ENCODE data around the gene MRPL45.

Gene MRPL45

DNA sequence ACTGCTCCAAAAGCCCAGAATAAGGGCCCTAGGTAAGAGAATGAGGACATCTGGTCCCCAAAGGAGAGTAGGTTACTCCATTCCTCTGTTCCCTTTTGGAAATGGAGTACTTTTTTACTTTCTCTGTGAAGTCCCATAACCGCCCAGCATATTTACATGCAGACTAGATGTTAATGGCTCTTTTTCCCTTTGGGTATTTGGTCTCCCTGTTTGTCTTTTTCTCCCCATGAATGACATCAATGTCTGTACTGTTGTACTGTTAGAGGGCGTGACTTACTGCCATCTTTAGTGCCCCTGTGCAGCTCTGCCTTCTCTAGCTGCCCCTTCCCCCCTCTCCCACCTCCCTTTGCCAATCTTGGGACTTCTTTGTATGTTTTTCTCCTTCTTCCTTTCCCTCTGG lies 27.8 kb downstream of the MRPL45 start:
- no peak overlapping the region for H3K27ac ChIP-seq (ENCODE audit: low read depth, low read length)
- no peaks in the 10 kb centered on the region for H3K27me3 ChIP-seq (ENCODE audit: control insufficient read depth in 1 of 2, insufficient read depth in 2 of 2, low read length in 2 of 2)
- H3K36me3 ChIP-seq (ENCODE audit: control insufficient read depth in 1 of 2, insufficient read depth in 2 of 2, low read length in 2 of 2), result peaks cover 4 to 21% of the 10 kb centered on the region in 2 donors
- H3K4me3 ChIP-seq (ENCODE audit: low read depth in 1 of 2, low read length in 2 of 2), result no peak overlapping the region
- no peaks in the 10 kb centered on the region for H3K9me3 ChIP-seq (ENCODE audit: control insufficient read depth in 1 of 2, low read length in 2 of 2)
- H3K4me1 ChIP-seq (ENCODE audit: control insufficient read depth in 1 of 2, insufficient read depth in 2 of 2, low read length in 2 of 2), result peaks cover 5 to 10% of the 10 kb centered on the region in 2 donors
- H3K9ac ChIP-seq (ENCODE audit: low read depth in 1 of 2, low read length in 2 of 2), result no peak overlapping the region

DNA sequence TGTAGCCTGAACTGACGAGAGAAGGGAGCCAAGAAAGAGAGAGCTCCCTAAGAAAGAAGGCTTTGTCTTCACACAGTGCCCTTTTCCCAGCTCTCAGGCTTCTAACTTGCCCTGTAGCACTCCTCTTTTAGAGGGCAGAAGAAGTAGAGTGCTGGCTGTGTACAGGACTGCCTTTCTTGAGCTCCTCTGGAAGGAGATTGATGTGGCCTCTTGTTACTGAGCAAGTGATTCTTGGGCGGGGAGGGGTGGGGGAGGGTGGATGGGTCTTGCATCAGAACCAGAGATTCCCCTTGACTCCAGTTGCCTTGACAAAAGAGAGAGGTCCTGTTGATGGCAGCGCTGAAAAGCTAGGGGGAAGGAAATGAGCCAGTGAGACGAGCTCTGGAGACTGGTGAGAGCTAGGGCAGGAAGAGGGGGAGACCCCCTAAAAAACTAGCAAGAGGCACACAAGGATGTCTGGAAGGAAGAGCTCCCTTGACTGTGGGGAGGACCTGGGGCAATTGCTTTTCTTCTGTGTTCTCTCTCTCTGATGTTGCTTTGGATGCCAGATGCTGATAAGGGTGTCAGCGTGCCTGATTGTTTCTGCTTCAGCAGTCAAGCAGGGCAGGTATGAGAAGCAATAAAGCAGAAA lies 28.4 kb downstream of the MRPL45 start:
- Histone ChIP-seq H3K36me3 (ENCODE audit: control insufficient read depth in 1 of 2, insufficient read depth in 2 of 2, low read length in 2 of 2) (peaks cover 4 to 19% of the 10 kb centered on the region in 2 donors), H3K9me3 (ENCODE audit: control insufficient read depth in 1 of 2, low read length in 2 of 2) (no peaks in the 10 kb centered on the region), H3K4me3 (ENCODE audit: low read depth in 1 of 2, low read length in 2 of 2) (no peak overlapping the region), H3K27ac (ENCODE audit: low read depth, low read length) (no peak overlapping the region), H3K4me1 (ENCODE audit: control insufficient read depth in 1 of 2, insufficient read depth in 2 of 2, low read length in 2 of 2) (peaks cover 5 to 10% of the 10 kb centered on the region in 2 donors), H3K27me3 (ENCODE audit: control insufficient read depth in 1 of 2, insufficient read depth in 2 of 2, low read length in 2 of 2) (no peaks in the 10 kb centered on the region), H3K9ac (ENCODE audit: low read depth in 1 of 2, low read length in 2 of 2) (no peak overlapping the region)

DNA sequence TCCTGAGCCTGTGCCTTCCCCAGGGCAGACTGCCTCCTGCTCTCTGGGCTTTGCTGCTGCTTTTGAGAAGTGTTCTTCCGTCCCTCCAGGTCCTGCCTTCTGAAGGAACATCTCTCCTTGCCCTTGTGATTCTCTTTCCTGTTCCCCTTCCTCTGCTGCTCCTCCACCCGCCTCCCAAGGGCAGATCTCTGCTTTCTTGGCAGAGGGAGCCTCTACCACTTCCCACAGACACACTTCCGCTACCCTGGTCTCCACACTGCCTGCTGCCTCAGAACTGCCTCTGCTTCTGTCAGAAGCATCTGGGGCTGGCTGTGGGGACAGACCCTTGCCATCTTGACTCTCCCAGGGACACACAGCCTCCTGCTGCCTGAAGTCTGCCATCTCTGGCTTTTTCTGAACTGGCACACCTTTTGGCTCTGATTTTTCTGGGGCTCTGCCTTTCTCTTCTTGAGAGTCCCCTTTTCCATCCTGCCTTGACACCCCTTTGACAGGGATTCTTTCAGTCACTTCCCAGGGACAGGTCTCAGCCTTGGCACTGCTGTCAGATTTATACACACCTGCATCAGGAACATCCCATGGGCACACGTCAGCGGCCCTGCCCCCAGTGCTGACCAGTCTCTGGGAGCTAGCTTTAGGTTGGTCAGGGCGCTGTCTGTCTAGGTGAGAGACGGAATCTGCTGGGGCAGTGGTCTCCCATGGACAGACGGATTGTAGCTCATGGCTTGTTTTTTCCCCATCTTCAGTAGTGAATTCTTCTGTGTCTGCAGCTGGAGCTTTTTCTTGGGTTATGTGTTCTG lies 30.2 kb downstream of the MRPL45 start:
- Histone ChIP-seq H3K27ac (ENCODE audit: low read depth, low read length) (no peak overlapping the region), H3K9me3 (ENCODE audit: control insufficient read depth in 1 of 2, low read length in 2 of 2) (no peaks in the 10 kb centered on the region), H3K36me3 (ENCODE audit: control insufficient read depth in 1 of 2, insufficient read depth in 2 of 2, low read length in 2 of 2) (peaks cover 0 to 11% of the 10 kb centered on the region in 2 donors), H3K27me3 (ENCODE audit: control insufficient read depth in 1 of 2, insufficient read depth in 2 of 2, low read length in 2 of 2) (no peaks in the 10 kb centered on the region), H3K4me1 (ENCODE audit: control insufficient read depth in 1 of 2, insufficient read depth in 2 of 2, low read length in 2 of 2) (peaks cover 5 to 10% of the 10 kb centered on the region in 2 donors), H3K9ac (ENCODE audit: low read depth in 1 of 2, low read length in 2 of 2) (no peak overlapping the region), H3K4me3 (ENCODE audit: low read depth in 1 of 2, low read length in 2 of 2) (no peak overlapping the region)

DNA sequence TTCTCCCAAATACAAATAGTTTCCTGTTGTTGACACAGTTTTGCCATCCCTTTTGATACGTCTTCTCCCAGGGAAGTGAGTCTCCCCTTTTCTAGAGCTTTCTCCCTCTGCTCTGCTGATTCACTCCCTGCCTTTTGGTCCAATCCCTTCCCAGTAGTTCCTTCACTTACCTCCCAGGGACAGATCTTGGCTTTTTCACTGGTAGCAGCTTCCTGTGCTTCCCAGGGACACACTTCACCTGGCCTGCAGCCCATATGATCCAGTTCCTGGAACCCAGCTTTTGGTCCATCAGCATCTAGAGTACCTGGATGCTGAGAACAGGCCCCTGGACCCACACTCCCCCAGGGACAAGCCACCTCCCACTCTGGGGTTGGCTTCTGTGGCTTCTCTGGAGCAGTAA lies 31.0 kb downstream of the MRPL45 start:
- Histone ChIP-seq H3K4me1 (ENCODE audit: control insufficient read depth in 1 of 2, insufficient read depth in 2 of 2, low read length in 2 of 2) (peaks cover 5 to 10% of the 10 kb centered on the region in 2 donors), H3K36me3 (ENCODE audit: control insufficient read depth in 1 of 2, insufficient read depth in 2 of 2, low read length in 2 of 2) (peaks cover 0 to 4% of the 10 kb centered on the region in 2 donors), H3K9ac (ENCODE audit: low read depth in 1 of 2, low read length in 2 of 2) (no peak overlapping the region), H3K27ac (ENCODE audit: low read depth, low read length) (no peak overlapping the region), H3K4me3 (ENCODE audit: low read depth in 1 of 2, low read length in 2 of 2) (no peak overlapping the region), H3K9me3 (ENCODE audit: control insufficient read depth in 1 of 2, low read length in 2 of 2) (no peaks in the 10 kb centered on the region), H3K27me3 (ENCODE audit: control insufficient read depth in 1 of 2, insufficient read depth in 2 of 2, low read length in 2 of 2) (no peaks in the 10 kb centered on the region)

DNA sequence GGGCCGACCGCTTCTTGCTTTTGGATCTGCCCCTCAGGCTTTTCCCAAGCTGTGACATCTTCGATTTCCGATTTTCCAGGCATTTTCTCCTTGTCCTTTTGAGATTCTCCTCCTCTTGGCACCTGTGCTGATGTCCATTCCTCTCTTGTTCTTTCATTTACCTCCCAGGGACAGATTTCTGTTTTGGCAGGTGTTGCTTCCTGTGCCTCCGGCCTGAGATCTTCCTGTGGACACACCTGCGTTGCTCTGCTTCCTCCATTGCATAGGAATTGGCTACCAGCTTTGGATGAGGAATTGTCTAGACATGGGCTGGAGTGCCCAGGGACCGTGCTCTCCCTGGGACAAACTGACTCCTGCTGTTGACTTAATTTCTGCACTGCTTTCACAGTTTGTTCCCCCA lies 31.7 kb downstream of the MRPL45 start:
- no peaks in the 10 kb centered on the region for H3K36me3 ChIP-seq (ENCODE audit: control insufficient read depth in 1 of 2, insufficient read depth in 2 of 2, low read length in 2 of 2)
- no peak overlapping the region for H3K4me3 ChIP-seq (ENCODE audit: low read depth in 1 of 2, low read length in 2 of 2)
- no peak overlapping the region for H3K27ac ChIP-seq (ENCODE audit: low read depth, low read length)
- no peak overlapping the region for H3K9ac ChIP-seq (ENCODE audit: low read depth in 1 of 2, low read length in 2 of 2)
- H3K4me1 ChIP-seq (ENCODE audit: control insufficient read depth in 1 of 2, insufficient read depth in 2 of 2, low read length in 2 of 2), result peaks cover 5 to 10% of the 10 kb centered on the region in 2 donors
- H3K27me3 ChIP-seq (ENCODE audit: control insufficient read depth in 1 of 2, insufficient read depth in 2 of 2, low read length in 2 of 2), result no peaks in the 10 kb centered on the region
- H3K9me3 ChIP-seq (ENCODE audit: control insufficient read depth in 1 of 2, low read length in 2 of 2), result no peaks in the 10 kb centered on the region

DNA sequence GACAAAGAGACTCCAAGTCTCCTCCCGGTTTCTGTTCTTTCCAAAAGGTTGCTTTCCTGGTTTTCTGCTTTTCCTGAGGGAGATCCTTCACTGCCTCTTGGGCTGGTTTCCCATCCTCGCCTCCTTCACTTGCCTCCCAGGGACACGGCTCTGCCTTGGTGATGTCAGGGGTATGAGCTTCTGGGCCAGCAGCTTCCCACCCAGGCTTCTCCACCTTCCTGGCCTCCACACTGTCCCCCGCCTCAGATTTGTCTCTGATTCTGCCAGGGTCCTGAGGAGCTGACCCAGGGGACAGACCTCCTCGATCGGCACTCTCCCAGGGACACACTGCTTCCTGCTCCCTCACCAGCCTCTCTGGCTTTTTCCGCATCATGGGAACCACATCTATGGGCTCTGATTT lies 32.3 kb downstream of the MRPL45 start:
- H3K4me1 ChIP-seq (ENCODE audit: control insufficient read depth in 1 of 2, insufficient read depth in 2 of 2, low read length in 2 of 2), result peaks cover 5 to 6% of the 10 kb centered on the region in 2 donors
- no peak overlapping the region for H3K27ac ChIP-seq (ENCODE audit: low read depth, low read length)
- H3K4me3 ChIP-seq (ENCODE audit: low read depth in 1 of 2, low read length in 2 of 2), result no peak overlapping the region
- no peaks in the 10 kb centered on the region for H3K27me3 ChIP-seq (ENCODE audit: control insufficient read depth in 1 of 2, insufficient read depth in 2 of 2, low read length in 2 of 2)
- no peaks in the 10 kb centered on the region for H3K9me3 ChIP-seq (ENCODE audit: control insufficient read depth in 1 of 2, low read length in 2 of 2)
- H3K9ac ChIP-seq (ENCODE audit: low read depth in 1 of 2, low read length in 2 of 2), result no peak overlapping the region
- no peaks in the 10 kb centered on the region for H3K36me3 ChIP-seq (ENCODE audit: control insufficient read depth in 1 of 2, insufficient read depth in 2 of 2, low read length in 2 of 2)

DNA sequence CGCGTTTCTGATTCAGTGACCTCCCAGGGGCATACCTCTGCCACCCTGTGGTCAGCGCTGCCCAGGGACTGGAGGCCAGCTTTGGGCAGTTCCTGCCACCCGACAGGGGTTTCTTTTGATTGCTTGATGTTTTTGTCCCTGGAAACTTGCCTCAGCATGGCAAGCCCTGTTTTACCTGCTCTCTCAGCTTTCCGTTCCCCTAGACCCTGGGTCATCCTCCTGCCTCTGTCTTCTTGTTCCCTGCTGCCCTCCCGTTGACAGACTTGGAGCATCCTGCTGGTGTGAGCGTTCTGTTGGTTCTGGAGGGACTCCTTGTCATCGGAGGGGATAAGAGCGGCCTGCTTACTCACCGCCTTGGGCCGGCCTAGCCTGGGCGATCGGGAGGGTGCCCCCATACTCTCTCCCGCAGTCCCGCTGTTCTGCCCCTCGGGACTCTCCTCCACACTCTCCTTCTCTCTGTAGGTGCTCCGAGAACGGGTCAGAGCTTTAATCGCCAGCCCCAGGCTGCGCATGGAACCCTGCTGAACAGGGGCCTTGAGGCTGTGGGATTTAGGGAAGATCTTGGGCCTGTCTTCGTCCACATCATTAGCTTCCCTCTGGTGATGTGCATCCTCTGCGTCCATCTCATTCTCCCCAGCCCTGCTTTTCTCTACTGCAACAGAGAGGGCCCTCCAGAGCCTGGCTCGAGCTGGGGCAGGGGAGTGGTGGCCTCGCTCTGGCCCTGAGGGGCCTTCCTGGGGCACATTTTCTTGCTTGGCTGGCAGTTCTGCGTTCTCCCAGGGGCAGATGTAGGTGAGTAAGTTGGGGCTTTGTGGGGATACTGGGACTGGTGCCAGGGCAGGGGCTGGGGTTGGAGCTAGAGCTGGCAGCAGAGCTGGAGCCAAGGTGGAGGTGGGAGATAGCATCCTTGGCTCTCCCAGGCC lies 33.1 kb downstream of the MRPL45 start:
- Histone ChIP-seq H3K4me1 (ENCODE audit: control insufficient read depth in 1 of 2, insufficient read depth in 2 of 2, low read length in 2 of 2) (no peaks in the 10 kb centered on the region), H3K27me3 (ENCODE audit: control insufficient read depth in 1 of 2, insufficient read depth in 2 of 2, low read length in 2 of 2) (no peaks in the 10 kb centered on the region), H3K36me3 (ENCODE audit: control insufficient read depth in 1 of 2, insufficient read depth in 2 of 2, low read length in 2 of 2) (no peaks in the 10 kb centered on the region), H3K4me3 (ENCODE audit: low read depth in 1 of 2, low read length in 2 of 2) (no peak overlapping the region), H3K9me3 (ENCODE audit: control insufficient read depth in 1 of 2, low read length in 2 of 2) (no peaks in the 10 kb centered on the region), H3K9ac (ENCODE audit: low read depth in 1 of 2, low read length in 2 of 2) (no peak overlapping the region), H3K27ac (ENCODE audit: low read depth, low read length) (no peak overlapping the region)

DNA sequence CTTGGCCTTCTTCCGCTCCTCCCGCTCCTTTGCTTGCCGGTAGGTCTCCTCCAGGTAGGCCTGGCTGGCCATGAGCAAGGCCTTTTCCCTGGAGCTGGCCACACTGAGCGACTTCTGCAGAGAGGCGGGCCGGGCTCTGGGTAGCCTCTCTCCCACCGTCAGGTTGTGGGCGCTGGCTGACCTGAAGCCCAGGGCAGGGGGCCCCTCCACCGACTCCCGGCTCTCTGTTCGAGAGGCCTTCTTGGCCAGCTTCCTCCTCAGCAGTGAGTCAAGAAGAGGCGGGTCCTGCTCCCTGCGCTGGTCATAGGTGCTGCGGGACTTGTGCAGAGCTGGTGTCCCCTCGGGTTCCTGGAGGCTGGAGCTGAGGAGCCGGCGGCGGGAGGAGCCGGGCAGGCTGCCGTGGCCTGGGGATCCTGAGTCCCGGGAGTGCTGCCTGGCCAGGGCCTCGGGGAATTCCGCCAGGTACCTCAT lies 34.0 kb downstream of the MRPL45 start:
- H3K9me3 ChIP-seq (ENCODE audit: control insufficient read depth in 1 of 2, low read length in 2 of 2), result no peaks in the 10 kb centered on the region
- H3K27ac ChIP-seq (ENCODE audit: low read depth, low read length), result no peak overlapping the region
- no peaks in the 10 kb centered on the region for H3K4me1 ChIP-seq (ENCODE audit: control insufficient read depth in 1 of 2, insufficient read depth in 2 of 2, low read length in 2 of 2)
- H3K27me3 ChIP-seq (ENCODE audit: control insufficient read depth in 1 of 2, insufficient read depth in 2 of 2, low read length in 2 of 2), result no peaks in the 10 kb centered on the region
- no peak overlapping the region for H3K4me3 ChIP-seq (ENCODE audit: low read depth in 1 of 2, low read length in 2 of 2)
- no peaks in the 10 kb centered on the region for H3K36me3 ChIP-seq (ENCODE audit: control insufficient read depth in 1 of 2, insufficient read depth in 2 of 2, low read length in 2 of 2)
- no peak overlapping the region for H3K9ac ChIP-seq (ENCODE audit: low read depth in 1 of 2, low read length in 2 of 2)

DNA sequence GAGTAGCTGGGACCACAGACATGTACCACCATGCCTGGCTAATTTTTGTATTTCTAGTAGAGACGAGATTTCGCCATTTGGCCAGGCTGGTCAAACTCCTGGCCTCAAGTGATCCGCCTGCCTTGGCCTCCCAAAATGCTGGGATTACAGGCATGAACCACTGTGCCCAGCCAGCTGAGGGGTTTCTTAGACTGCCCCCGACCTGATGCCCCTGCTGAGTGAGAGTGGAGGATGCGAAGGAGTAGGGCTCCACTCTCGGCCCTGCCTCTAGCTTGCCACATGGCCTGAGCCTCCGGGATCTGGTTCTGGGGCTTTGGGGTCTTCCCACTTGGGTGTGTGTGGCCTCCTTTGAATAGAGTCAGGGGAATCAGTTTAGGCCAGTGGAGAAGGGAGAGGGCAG lies 35.8 kb downstream of the MRPL45 start:
- Histone ChIP-seq H3K36me3 (ENCODE audit: control insufficient read depth in 1 of 2, insufficient read depth in 2 of 2, low read length in 2 of 2) (no peaks in the 10 kb centered on the region), H3K4me1 (ENCODE audit: control insufficient read depth in 1 of 2, insufficient read depth in 2 of 2, low read length in 2 of 2) (no peaks in the 10 kb centered on the region), H3K4me3 (ENCODE audit: low read depth in 1 of 2, low read length in 2 of 2) (no peak overlapping the region), H3K27me3 (ENCODE audit: control insufficient read depth in 1 of 2, insufficient read depth in 2 of 2, low read length in 2 of 2) (no peaks in the 10 kb centered on the region), H3K9me3 (ENCODE audit: control insufficient read depth in 1 of 2, low read length in 2 of 2) (no peaks in the 10 kb centered on the region), H3K9ac (ENCODE audit: low read depth in 1 of 2, low read length in 2 of 2) (no peak overlapping the region), H3K27ac (ENCODE audit: low read depth, low read length) (no peak overlapping the region)

Data from duodenal mucosa (tissue), 2 donors.